C1 segment of cervical spinal cord (tissue), 14 donors: ENCODE data around the gene ZKSCAN1.
"Not testable (repeated sequence)": the region's sequence is repeated elsewhere in the genome, so short reads cannot be mapped to it uniquely, and the experiment has no call there.

Experiments used
- DNase-seq, 14 donors: peaks; one replicate each; lab custom pipeline; 2025; lab: John Stamatoyannopoulos, UW

ZKSCAN1 gene

DNA sequence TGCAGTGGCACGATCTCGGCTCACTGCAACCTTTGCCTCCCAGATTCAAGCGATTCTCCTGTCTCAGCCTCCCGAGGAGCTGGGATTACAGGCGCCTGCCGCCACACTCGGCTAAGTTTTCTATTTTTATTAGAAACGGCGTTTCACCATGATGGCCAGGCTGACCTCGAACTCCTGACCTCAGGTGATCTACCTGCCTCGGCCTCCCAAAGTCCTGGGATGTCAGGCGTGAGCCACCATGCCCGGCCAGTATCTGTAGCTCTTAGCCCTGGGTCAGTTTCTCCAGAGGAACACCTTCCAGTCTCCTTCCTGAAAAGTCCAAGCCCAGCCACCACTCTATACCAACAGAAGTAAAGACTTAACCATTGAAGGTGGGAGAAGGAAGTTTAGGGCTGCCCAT, 15.2 kb upstream of the ZKSCAN1 start:
- DNase-seq = no peak

GRCh38 chr7:100003711-100004661, 11.4 kb upstream of the ZKSCAN1 start:
- DNase-seq = peak in 11 of 14 donors; percentile 17 to 76 (median 52)

GRCh38 chr7:100007887-100008286, 7.5 kb upstream of the ZKSCAN1 start:
- DNase-seq = no peak

- DNase-seq = no peak
Observed at GRCh38 chr7:100008525-100008924, 6.9 kb upstream of the ZKSCAN1 start.

DNA sequence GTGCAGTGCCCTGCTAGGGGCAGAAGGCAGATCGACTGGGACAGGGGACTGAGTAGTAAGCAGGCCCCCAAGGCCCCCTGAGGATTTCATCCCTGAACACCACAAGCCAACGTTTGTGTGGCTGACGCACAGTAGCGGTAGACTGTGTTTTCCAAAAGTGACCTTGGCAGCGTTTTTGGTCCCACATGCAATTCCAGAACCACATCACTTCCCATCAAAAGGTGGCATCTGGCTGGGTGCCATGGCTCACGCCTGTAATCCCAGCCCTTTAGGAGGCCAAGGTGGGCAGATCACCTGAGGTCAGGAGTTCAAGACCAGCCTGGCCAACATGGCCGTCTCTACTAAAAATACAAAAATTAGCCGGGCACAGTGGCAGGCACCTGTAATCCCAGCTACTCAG, 5.4 kb upstream of the ZKSCAN1 start:
- not testable (repeated sequence) for DNase-seq

- DNase-seq = no peak
Observed at GRCh38 chr7:100010901-100011300, 4.5 kb upstream of the ZKSCAN1 start.

DNA sequence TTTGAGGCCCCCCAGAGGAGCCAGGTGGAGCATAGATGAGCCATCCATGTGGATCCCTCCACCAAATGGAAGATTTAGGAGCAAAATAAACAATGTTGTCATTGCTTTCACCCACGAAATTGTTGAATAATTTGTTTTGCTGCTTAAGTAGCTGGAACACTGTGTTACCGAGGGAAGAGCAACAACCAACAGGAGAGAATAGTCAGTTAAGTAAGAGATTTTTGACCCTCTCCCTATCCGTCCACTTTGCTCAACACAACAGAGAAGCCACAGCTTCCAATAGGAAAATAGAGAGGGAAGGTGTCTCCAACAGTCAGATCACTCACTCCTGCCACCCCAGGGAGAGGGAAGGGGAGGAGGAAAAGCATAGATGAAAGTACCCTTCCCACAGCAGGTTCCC, 3.9 kb upstream of the ZKSCAN1 start:
- DNase-seq = no peak

- not testable (repeated sequence) for DNase-seq
Observed at GRCh38 chr7:100012385-100013327, 2.7 kb upstream of the ZKSCAN1 start.

DNA sequence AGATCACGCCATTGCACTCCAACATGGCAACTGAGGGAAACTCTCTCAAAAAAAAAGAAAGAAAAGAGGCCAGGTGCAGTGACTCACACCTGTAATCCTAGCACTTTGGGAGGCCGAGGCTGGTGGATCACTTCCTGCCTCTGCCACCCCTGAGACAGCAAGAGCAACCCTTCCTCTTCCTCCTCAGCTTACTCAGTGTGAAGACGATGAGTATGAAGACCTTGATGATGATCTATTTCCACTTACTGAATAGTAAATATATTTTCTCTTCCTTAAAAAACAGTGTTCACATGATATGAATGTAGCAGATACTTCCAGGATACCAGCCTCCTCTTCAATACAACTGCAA, 2.1 kb upstream of the ZKSCAN1 start:
- no peak for DNase-seq

DNA sequence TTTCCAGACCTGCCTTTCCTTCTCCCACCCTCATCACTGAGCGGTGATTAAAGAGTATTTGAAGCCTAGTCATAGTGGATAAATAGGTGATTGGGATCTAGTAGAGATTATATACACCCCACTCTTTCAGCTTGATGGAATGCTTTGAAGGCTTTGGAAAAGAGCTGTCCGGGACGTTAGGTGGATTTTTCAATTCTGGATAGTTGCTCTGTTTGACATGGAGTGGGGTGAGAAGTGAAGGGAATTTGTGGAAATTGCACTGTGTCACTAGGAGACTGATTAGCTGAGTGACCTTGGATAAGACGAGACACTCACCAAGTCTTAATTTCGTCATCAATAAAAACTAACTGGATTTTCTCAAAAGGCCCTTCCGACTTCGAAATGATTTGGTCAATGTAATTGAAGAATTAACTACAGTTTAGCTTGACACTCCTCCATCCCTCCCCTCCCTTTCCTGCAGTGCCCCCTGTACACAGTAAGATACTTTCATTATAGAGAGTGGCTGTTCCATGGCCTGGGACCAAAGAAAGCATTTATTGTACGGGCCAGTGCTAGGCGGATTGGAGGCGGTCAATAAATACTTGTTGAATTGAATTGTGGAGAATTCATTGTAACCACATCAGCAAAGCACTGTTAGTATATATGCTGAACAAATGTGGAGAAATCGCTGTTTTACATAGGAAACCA, 962 bp downstream of the ZKSCAN1 start:
- peak in 10 of 14 donors; percentile 21 to 59 (median 39) for DNase-seq

DNA sequence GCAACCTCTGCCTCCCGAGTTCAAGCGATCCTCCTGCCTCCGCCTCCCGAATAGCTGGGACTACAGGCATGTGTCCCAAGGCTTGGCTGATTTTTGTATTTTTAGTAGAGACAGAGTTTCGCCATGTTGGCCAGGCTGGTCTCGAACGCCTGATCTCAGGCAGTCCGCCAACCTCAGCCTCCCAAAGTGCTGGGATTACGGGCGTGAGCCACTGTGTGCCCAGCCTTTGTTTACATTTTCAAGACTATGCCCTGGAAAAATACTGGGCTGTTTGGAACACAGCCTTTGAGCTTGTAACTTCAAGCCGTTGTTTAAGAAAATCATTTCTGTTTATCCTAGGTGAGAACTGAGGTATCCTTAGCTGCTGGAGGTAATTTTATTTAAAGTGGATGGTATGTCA, 1.9 kb downstream of the ZKSCAN1 start:
- DNase-seq = no peak

GRCh38 chr7:100017875-100018274, 2.5 kb downstream of the ZKSCAN1 start:
- no peak for DNase-seq

- DNase-seq = no peak
Observed at GRCh38 chr7:100019908-100020307, 4.5 kb downstream of the ZKSCAN1 start.

GRCh38 chr7:100021297-100021696, 5.9 kb downstream of the ZKSCAN1 start:
- DNase-seq = no peak

GRCh38 chr7:100022621-100023020, 7.2 kb downstream of the ZKSCAN1 start:
- DNase-seq = no peak

DNA sequence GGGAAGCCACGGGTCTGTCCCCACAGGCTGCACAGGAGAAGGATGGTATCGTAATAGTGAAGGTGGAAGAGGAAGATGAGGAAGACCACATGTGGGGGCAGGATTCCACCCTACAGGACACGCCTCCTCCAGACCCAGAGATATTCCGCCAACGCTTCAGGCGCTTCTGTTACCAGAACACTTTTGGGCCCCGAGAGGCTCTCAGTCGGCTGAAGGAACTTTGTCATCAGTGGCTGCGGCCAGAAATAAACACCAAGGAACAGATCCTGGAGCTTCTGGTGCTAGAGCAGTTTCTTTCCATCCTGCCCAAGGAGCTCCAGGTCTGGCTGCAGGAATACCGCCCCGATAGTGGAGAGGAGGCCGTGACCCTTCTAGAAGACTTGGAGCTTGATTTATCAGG, 8.1 kb downstream of the ZKSCAN1 start:
- no peak for DNase-seq

- no peak for DNase-seq
Observed at GRCh38 chr7:100024020-100024619, 8.7 kb downstream of the ZKSCAN1 start.

GRCh38 chr7:100027197-100027596, 11.8 kb downstream of the ZKSCAN1 start:
- no peak for DNase-seq

GRCh38 chr7:100029596-100029995, 14.2 kb downstream of the ZKSCAN1 start:
- no peak for DNase-seq

- no peak for DNase-seq
Observed at GRCh38 chr7:100033526-100033925, 18.1 kb downstream of the ZKSCAN1 start.

GRCh38 chr7:100034871-100035510, 19.6 kb downstream of the ZKSCAN1 start:
- DNase-seq = no peak
